ENCODE measurements around the gene ZNF536.
"Not testable (repeated sequence)": the region's sequence is repeated elsewhere in the genome, so short reads cannot be mapped to it uniquely, and the experiment has no call there.

Gene ZNF536

GRCh38 chr19:30479231-30479630 lies 107.0 kb downstream of the ZNF536 start:
- no peak overlapping the region for H3K4me3 ChIP-seq (ENCODE audit: low read depth, low read length)
- no peak for TF ChIP-seq CTCF (IDR thresholded peaks at IDR 0.05; ENCODE audit: low read depth, low read length)

GRCh38 chr19:30480097-30480496 lies 107.9 kb downstream of the ZNF536 start:
- no peak overlapping the region for H3K4me3 ChIP-seq (ENCODE audit: low read depth, low read length)

GRCh38 chr19:30481063-30481462 lies 108.9 kb downstream of the ZNF536 start:
- TF ChIP-seq CTCF (IDR thresholded peaks at IDR 0.05; ENCODE audit: low read depth, low read length) = no peak
- no peak overlapping the region for H3K4me3 ChIP-seq (ENCODE audit: low read depth, low read length)

More at GRCh38 chr19:30480097-30480496, 107.9 kb downstream of the ZNF536 start:
- TF ChIP-seq CTCF (IDR thresholded peaks at IDR 0.05; ENCODE audit: low read depth, low read length) = no peak

- no peak for TF ChIP-seq CTCF (IDR thresholded peaks at IDR 0.05; ENCODE audit: low read depth, low read length)
- H3K4me3 ChIP-seq (ENCODE audit: low read depth, low read length) = no peak overlapping the region
Measured at GRCh38 chr19:30481823-30482222, 109.6 kb downstream of the ZNF536 start.

GRCh38 chr19:30482956-30483355 lies 110.8 kb downstream of the ZNF536 start:
- no peak for TF ChIP-seq CTCF (IDR thresholded peaks at IDR 0.05; ENCODE audit: low read depth, low read length)
- no peak overlapping the region for H3K4me3 ChIP-seq (ENCODE audit: low read depth, low read length)

- not testable (repeated sequence) for H3K4me3 ChIP-seq (ENCODE audit: low read depth, low read length)
Measured at GRCh38 chr19:30486250-30486649, 114.1 kb downstream of the ZNF536 start.

- H3K4me3 ChIP-seq (ENCODE audit: low read depth, low read length) = no peak overlapping the region
Measured at GRCh38 chr19:30487178-30487577, 115.0 kb downstream of the ZNF536 start.

More at GRCh38 chr19:30487178-30487577, 115.0 kb downstream of the ZNF536 start:
- no peak for TF ChIP-seq CTCF (IDR thresholded peaks at IDR 0.05; ENCODE audit: low read depth, low read length)

Measured in WI38 (cell line).